ENCODE measurements around the gene SCD. TPM values are rescaled to one million over a fixed set of nuclear protein-coding genes. Genes with fewer than 3 reads are reported as not detected.

Gene SCD
- total and polyA plus RNA-seq, 10 of the 15 experiments (the other 5 are each of a cell fraction or from before 2014, with no cell fraction given): 68.7 to 279 (median 99.5) TPM

GRCh38 chr10:100377830-100378229, 30.8 kb downstream of the SCD start (continued):
- TF ChIP-seq SMAD5 (IDR thresholded peaks at IDR 0.05; ENCODE audit: low read depth) (no peak), TARDBP (IDR thresholded peaks at IDR 0.05; ENCODE audit: borderline replicate concordance) (no peak), JUND (IDR thresholded peaks at IDR 0.05; ENCODE audit: low read depth, low read length) (no peak), CEBPB (IDR thresholded peaks at IDR 0.05; ENCODE audit: borderline replicate concordance in 1 of 2, low read depth in 2 of 2, low read length in 2 of 2) (no peak), MEF2B (IDR thresholded peaks at IDR 0.05; ENCODE audit: partially characterized antibody, poor library complexity, severe bottlenecking) (peak; percentile 15), BMI1 (IDR thresholded peaks at IDR 0.05; ENCODE audit: borderline replicate concordance) (no peak), ZNF24 (IDR thresholded peaks at IDR 0.05) (no peak), HDAC6 (IDR thresholded peaks at IDR 0.05; ENCODE audit: unreplicated experiment) (no peak), TCF3 (IDR thresholded peaks at IDR 0.05; ENCODE audit: borderline replicate concordance, insufficient read depth, low read depth, low read length) (no peak), FOXM1 (IDR thresholded peaks at IDR 0.05; ENCODE audit: low read depth, low read length) (0 out of 2 replicates have a peak, but pooled peaks have one; percentile 47), KAT2A (conservative IDR thresholded peaks at IDR 0.05; ENCODE audit: control insufficient read depth, low read depth, low read length) (no peak), CEBPZ (IDR thresholded peaks at IDR 0.05; ENCODE audit: low read depth, low read length) (no peak), BRCA1 (IDR thresholded peaks at IDR 0.05; ENCODE audit: low read depth, low read length) (no peak), FOS (IDR thresholded peaks at IDR 0.05; ENCODE audit: borderline replicate concordance, extremely low read depth, insufficient read length) (no peak), ZNF207 (IDR thresholded peaks at IDR 0.05; ENCODE audit: borderline replicate concordance) (no peak), IRF5 (IDR thresholded peaks at IDR 0.05; ENCODE audit: borderline replicate concordance) (peak; percentile 59; the same call in 1 of the 2 replicates), WRNIP1 (IDR thresholded peaks at IDR 0.05; ENCODE audit: borderline replicate concordance, low read depth, low read length) (no peak), IKZF2 (IDR thresholded peaks at IDR 0.05) (peak; percentile 84 to 87), RBBP5 (conservative IDR thresholded peaks at IDR 0.05) (no peak), BCL11A (IDR thresholded peaks at IDR 0.05; ENCODE audit: low read depth, low read length) (0 out of 2 replicates have a peak, but pooled peaks have one; percentile 11)
- TF ChIP-seq, protein P1, sequence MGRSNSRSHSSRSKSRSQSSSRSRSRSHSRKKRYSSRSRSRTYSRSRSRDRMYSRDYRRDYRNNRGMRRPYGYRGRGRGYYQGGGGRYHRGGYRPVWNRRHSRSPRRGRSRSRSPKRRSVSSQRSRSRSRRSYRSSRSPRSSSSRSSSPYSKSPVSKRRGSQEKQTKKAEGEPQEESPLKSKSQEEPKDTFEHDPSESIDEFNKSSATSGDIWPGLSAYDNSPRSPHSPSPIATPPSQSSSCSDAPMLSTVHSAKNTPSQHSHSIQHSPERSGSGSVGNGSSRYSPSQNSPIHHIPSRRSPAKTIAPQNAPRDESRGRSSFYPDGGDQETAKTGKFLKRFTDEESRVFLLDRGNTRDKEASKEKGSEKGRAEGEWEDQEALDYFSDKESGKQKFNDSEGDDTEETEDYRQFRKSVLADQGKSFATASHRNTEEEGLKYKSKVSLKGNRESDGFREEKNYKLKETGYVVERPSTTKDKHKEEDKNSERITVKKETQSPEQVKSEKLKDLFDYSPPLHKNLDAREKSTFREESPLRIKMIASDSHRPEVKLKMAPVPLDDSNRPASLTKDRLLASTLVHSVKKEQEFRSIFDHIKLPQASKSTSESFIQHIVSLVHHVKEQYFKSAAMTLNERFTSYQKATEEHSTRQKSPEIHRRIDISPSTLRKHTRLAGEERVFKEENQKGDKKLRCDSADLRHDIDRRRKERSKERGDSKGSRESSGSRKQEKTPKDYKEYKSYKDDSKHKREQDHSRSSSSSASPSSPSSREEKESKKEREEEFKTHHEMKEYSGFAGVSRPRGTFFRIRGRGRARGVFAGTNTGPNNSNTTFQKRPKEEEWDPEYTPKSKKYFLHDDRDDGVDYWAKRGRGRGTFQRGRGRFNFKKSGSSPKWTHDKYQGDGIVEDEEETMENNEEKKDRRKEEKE (IDR thresholded peaks at IDR 0.05): no peak
- TF ChIP-seq, protein P2, sequence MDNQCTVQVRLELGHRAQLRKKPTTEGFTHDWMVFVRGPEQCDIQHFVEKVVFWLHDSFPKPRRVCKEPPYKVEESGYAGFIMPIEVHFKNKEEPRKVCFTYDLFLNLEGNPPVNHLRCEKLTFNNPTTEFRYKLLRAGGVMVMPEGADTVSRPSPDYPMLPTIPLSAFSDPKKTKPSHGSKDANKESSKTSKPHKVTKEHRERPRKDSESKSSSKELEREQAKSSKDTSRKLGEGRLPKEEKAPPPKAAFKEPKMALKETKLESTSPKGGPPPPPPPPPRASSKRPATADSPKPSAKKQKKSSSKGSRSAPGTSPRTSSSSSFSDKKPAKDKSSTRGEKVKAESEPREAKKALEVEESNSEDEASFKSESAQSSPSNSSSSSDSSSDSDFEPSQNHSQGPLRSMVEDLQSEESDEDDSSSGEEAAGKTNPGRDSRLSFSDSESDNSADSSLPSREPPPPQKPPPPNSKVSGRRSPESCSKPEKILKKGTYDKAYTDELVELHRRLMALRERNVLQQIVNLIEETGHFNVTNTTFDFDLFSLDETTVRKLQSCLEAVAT (IDR thresholded peaks at IDR 0.05): peak; percentile 95

Data from GM12878 (cell line).